ENCODE measurements around the gene MACO1.

MACO1 gene

DNA sequence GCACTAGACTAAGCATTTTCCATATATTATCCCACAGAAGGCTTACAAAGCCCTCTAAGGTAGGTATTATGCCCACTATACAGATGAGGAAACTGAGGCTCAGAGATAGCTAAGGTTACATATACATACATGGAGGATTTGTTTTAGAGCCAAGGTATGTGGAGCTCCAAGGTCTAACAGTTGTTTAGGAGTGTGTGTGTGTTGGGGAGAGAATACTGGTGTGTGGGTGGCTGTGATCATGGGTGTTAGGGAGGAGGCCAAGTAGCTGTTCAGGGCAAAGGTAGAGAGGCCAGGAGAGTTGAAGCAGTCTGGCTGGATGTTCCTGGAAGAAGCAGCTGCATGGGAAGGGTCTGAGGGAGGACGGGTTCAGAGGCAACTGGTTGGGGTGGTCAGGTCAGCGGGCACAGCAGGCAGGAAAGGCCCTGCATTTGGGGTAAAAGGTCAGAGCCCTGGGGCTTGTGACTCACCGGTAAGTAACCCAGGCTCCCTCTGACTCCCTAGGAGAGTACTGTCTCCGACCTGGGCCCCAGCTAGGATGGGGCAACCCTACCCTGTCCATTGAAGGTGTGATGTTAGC, 107.6 kb downstream of the MACO1 start:
- H3K4me3 ChIP-seq (ENCODE audit: control insufficient read depth, low read depth, low read length): no peak overlapping the region
- no peak for DNase-seq (ENCODE audit: low read depth)
- TF ChIP-seq, protein P1, sequence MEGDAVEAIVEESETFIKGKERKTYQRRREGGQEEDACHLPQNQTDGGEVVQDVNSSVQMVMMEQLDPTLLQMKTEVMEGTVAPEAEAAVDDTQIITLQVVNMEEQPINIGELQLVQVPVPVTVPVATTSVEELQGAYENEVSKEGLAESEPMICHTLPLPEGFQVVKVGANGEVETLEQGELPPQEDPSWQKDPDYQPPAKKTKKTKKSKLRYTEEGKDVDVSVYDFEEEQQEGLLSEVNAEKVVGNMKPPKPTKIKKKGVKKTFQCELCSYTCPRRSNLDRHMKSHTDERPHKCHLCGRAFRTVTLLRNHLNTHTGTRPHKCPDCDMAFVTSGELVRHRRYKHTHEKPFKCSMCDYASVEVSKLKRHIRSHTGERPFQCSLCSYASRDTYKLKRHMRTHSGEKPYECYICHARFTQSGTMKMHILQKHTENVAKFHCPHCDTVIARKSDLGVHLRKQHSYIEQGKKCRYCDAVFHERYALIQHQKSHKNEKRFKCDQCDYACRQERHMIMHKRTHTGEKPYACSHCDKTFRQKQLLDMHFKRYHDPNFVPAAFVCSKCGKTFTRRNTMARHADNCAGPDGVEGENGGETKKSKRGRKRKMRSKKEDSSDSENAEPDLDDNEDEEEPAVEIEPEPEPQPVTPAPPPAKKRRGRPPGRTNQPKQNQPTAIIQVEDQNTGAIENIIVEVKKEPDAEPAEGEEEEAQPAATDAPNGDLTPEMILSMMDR (IDR thresholded peaks at IDR 0.05; ENCODE audit: control insufficient read depth, insufficient read depth, low read depth, low read length, missing control alignments): no peak

- no peak overlapping the region for H3K4me3 ChIP-seq (ENCODE audit: control insufficient read depth, low read depth, low read length)
- DNase-seq (ENCODE audit: low read depth): no peak
- TF ChIP-seq, protein P1 (IDR thresholded peaks at IDR 0.05; ENCODE audit: control insufficient read depth, insufficient read depth, low read depth, low read length, missing control alignments): no peak
Observed at GRCh38 chr1:25540750-25541342, 110.1 kb downstream of the MACO1 start.

DNA sequence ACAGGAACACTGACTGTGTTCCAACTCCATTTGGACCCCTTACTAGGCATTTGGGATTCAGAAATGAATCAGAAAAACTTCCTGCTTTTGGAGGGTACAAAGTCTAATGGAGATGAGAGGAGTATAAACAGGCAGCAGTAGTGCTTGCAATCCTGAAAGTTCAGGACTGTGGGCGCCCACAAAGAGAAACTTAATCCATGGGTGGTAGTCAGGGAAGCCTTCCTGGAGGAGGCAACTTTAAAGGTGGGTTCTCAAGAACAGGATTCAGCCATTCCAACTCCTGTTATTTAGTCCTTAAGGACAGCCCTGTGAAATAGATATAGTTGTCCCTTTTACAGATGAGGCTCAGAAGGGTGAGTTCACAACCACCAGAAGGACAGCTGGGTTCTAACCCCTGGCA, 110.7 kb downstream of the MACO1 start:
- TF ChIP-seq, protein P1 (IDR thresholded peaks at IDR 0.05; ENCODE audit: control insufficient read depth, insufficient read depth, low read depth, low read length, missing control alignments): no peak
- no peak overlapping the region for H3K4me3 ChIP-seq (ENCODE audit: control insufficient read depth, low read depth, low read length)
- DNase-seq (ENCODE audit: low read depth): no peak

DNA sequence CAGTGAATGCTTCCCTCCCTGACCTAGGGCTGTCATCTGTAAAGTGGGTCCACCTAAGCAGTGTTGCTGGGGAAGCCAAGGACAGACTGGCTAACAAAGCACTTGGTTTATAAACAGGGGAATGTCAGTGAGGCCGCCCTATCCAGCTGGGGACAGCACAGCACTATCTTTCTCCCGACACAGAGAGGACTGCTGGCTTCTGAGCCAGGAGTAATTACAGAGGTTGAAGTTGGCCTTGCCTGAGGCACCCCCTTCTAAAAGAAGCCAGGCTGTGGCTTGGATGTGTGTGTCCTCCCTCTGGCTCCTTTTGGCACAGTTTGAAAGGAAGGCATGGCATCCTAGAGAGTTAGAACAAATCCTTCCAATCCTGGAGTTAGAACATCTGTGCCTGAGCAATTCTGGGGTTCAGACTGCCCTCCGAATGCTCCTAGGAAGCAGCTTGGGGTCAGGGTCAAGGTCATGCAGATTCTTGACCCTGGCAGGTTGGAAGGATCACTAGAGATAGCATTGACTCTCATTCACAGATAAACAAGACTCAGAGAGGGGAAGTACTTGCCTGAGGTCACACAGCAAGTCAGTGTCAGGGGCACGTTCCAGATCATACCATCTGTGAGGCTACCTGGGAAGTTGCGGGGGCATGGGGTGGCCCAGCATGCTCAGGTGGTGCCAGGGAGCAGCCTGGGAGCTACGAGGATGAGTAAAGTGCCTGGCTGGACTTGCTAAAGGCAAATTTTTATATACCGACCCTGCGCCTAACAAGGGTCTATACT, 111.4 kb downstream of the MACO1 start:
- TF ChIP-seq, protein P1 (IDR thresholded peaks at IDR 0.05; ENCODE audit: control insufficient read depth, insufficient read depth, low read depth, low read length, missing control alignments): no peak
- DNase-seq (ENCODE audit: low read depth): no peak

GRCh38 chr1:25543005-25543424, 112.3 kb downstream of the MACO1 start:
- H3K4me3 ChIP-seq (ENCODE audit: control insufficient read depth, low read depth, low read length): no peak overlapping the region; the same call in 1 of the 2 replicates
- no peak for DNase-seq (ENCODE audit: low read depth)
- TF ChIP-seq, protein P1 (IDR thresholded peaks at IDR 0.05; ENCODE audit: control insufficient read depth, insufficient read depth, low read depth, low read length, missing control alignments): no peak

More for the DNA sequence above, 111.4 kb downstream of the MACO1 start:
- no peak overlapping the region for H3K4me3 ChIP-seq (ENCODE audit: control insufficient read depth, low read depth, low read length)

- TF ChIP-seq, protein P1 (IDR thresholded peaks at IDR 0.05; ENCODE audit: control insufficient read depth, insufficient read depth, low read depth, low read length, missing control alignments): no peak
- DNase-seq (ENCODE audit: low read depth): no peak
- peak within 1 kb of the TSS; percentile 89 for H3K4me3 ChIP-seq (ENCODE audit: control insufficient read depth, low read depth, low read length)
Observed at GRCh38 chr1:25543425-25544242, 112.9 kb downstream of the MACO1 start, which contains the start of gene LDLRAP1. Gene LDLRAP1, plus strand, starts transcription at chr1:25543606. Its CDS starts 93 bp downstream, at chr1:25543699.

Measured in AG09309 (cell line).